ENCODE data around the gene KAZN.

KAZN gene

GRCh38 chr1:14774225-14774624 is 175.7 kb downstream of the KAZN start:
- ATAC-seq, result no peak
- no peak for TF ChIP-seq GLIS3 (CRISPR knock-in tag; IDR thresholded peaks at IDR 0.05)
- TF ChIP-seq ESRRG (CRISPR knock-in tag; IDR thresholded peaks at IDR 0.05), result no peak
- TF ChIP-seq BACH2 (CRISPR knock-in tag; IDR thresholded peaks at IDR 0.05; ENCODE audit: borderline replicate concordance), result no peak
- no peak for TF ChIP-seq ZFP3 (CRISPR knock-in tag; IDR thresholded peaks at IDR 0.05)
- TF ChIP-seq ZC3H10 (CRISPR knock-in tag; IDR thresholded peaks at IDR 0.05), result no peak
- TF ChIP-seq ZNF8 (CRISPR knock-in tag; IDR thresholded peaks at IDR 0.05), result no peak
- TF ChIP-seq, protein P1, sequence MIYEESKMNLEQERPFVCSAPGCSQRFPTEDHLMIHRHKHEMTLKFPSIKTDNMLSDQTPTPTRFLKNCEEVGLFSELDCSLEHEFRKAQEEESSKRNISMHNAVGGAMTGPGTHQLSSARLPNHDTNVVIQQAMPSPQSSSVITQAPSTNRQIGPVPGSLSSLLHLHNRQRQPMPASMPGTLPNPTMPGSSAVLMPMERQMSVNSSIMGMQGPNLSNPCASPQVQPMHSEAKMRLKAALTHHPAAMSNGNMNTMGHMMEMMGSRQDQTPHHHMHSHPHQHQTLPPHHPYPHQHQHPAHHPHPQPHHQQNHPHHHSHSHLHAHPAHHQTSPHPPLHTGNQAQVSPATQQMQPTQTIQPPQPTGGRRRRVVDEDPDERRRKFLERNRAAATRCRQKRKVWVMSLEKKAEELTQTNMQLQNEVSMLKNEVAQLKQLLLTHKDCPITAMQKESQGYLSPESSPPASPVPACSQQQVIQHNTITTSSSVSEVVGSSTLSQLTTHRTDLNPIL (CRISPR knock-in tag; IDR thresholded peaks at IDR 0.05; ENCODE audit: low read depth), result no peak
- TF ChIP-seq ZNF565 (CRISPR knock-in tag; conservative IDR thresholded peaks at IDR 0.05; ENCODE audit: low read depth), result no peak
- no peak for TF ChIP-seq RARB (CRISPR knock-in tag; IDR thresholded peaks at IDR 0.05)
- no peak for TF ChIP-seq SNAI2 (CRISPR knock-in tag; IDR thresholded peaks at IDR 0.05)
- no peak for TF ChIP-seq POU6F1 (CRISPR knock-in tag; IDR thresholded peaks at IDR 0.05; ENCODE audit: borderline replicate concordance, low read depth)
- TF ChIP-seq OSR1 (CRISPR knock-in tag; IDR thresholded peaks at IDR 0.05), result no peak
- TF ChIP-seq PATZ1 (CRISPR knock-in tag; IDR thresholded peaks at IDR 0.05; ENCODE audit: borderline replicate concordance), result no peak
- TF ChIP-seq, protein P2, sequence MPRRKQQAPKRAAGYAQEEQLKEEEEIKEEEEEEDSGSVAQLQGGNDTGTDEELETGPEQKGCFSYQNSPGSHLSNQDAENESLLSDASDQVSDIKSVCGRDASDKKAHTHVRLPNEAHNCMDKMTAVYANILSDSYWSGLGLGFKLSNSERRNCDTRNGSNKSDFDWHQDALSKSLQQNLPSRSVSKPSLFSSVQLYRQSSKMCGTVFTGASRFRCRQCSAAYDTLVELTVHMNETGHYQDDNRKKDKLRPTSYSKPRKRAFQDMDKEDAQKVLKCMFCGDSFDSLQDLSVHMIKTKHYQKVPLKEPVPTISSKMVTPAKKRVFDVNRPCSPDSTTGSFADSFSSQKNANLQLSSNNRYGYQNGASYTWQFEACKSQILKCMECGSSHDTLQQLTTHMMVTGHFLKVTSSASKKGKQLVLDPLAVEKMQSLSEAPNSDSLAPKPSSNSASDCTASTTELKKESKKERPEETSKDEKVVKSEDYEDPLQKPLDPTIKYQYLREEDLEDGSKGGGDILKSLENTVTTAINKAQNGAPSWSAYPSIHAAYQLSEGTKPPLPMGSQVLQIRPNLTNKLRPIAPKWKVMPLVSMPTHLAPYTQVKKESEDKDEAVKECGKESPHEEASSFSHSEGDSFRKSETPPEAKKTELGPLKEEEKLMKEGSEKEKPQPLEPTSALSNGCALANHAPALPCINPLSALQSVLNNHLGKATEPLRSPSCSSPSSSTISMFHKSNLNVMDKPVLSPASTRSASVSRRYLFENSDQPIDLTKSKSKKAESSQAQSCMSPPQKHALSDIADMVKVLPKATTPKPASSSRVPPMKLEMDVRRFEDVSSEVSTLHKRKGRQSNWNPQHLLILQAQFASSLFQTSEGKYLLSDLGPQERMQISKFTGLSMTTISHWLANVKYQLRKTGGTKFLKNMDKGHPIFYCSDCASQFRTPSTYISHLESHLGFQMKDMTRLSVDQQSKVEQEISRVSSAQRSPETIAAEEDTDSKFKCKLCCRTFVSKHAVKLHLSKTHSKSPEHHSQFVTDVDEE (CRISPR knock-in tag; IDR thresholded peaks at IDR 0.05), result no peak
- no peak for TF ChIP-seq PPARA (CRISPR knock-in tag; IDR thresholded peaks at IDR 0.05; ENCODE audit: borderline replicate concordance)

DNA sequence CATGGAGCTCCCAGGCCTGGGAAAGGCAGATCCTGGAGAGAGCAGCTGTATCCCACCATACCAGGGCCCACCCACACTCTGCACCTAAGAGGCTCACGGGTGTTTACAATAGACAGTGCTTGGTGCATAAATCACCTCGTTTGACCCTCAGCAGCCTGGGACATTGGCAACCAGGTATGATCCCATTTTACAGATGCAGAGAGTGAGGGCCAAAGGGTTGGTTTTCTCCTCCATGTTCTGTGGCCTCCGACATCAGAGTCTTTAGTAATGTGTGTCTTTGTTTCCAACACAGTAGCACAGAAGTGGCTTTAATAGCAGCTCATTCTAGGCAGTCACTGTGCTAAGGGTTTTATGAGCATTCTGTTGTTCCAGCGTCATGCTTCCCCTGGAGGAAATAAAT is 176.5 kb downstream of the KAZN start:
- ATAC-seq, result no peak
- TF ChIP-seq OSR1 (CRISPR knock-in tag; IDR thresholded peaks at IDR 0.05), result no peak
- no peak for TF ChIP-seq CSDC2 (CRISPR knock-in tag; IDR thresholded peaks at IDR 0.05)
- no peak for TF ChIP-seq TOX (CRISPR knock-in tag; IDR thresholded peaks at IDR 0.05; ENCODE audit: borderline replicate concordance)

- no peak for ATAC-seq
- no peak for TF ChIP-seq ZNF70 (CRISPR knock-in tag; IDR thresholded peaks at IDR 0.05)
- no peak for TF ChIP-seq ZFP3 (CRISPR knock-in tag; IDR thresholded peaks at IDR 0.05)
- TF ChIP-seq PATZ1 (CRISPR knock-in tag; IDR thresholded peaks at IDR 0.05; ENCODE audit: borderline replicate concordance), result no peak
- no peak for TF ChIP-seq ZFP30 (CRISPR knock-in tag; IDR thresholded peaks at IDR 0.05)
- no peak for TF ChIP-seq TCF4 (CRISPR knock-in tag; IDR thresholded peaks at IDR 0.05; ENCODE audit: borderline replicate concordance)
- TF ChIP-seq POU6F1 (CRISPR knock-in tag; IDR thresholded peaks at IDR 0.05; ENCODE audit: borderline replicate concordance, low read depth), result no peak
- no peak for TF ChIP-seq ESRRG (CRISPR knock-in tag; IDR thresholded peaks at IDR 0.05)
- TF ChIP-seq ARNTL (CRISPR knock-in tag; IDR thresholded peaks at IDR 0.05; ENCODE audit: borderline replicate concordance, low read depth), result no peak
- TF ChIP-seq SNAI2 (CRISPR knock-in tag; IDR thresholded peaks at IDR 0.05), result no peak
These were observed 176.9 kb downstream of the KAZN start for GRCh38 chr1:14775434-14775833.
